ENCODE results near the gene DIMT1.

DIMT1 gene

DNA sequence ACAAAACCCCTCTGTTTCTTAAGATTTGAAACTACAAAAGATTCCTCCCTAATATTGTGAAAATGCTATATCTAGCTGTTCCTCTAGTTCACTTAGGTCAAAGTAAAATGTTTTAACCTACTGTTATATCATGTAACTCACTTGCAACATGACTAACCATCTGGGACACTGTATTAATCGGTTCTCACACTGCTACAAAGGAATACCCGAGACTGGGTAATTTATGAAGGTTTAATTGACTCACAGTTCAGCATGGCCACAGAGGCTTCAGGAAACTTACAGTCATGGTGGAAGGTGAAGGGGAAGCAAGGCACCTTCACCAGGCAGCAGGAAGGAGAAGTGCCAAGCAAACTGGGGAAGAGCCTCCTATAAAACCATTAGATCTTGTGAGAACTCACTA lies 34.7 kb downstream of the DIMT1 start:
- DNase-seq, result peak in 1 of 2 donors; percentile 3

GRCh38 chr5:62362701-62363100 lies 41.0 kb downstream of the DIMT1 start:
- no peak for DNase-seq

GRCh38 chr5:62354028-62354874 lies 49.5 kb downstream of the DIMT1 start:
- peak; percentile 32 to 71 for DNase-seq

- no peak for DNase-seq
Measured at GRCh38 chr5:62348723-62349481, 54.8 kb downstream of the DIMT1 start.

- no peak for DNase-seq
Measured at GRCh38 chr5:62347928-62348327, 55.8 kb downstream of the DIMT1 start.

DNA sequence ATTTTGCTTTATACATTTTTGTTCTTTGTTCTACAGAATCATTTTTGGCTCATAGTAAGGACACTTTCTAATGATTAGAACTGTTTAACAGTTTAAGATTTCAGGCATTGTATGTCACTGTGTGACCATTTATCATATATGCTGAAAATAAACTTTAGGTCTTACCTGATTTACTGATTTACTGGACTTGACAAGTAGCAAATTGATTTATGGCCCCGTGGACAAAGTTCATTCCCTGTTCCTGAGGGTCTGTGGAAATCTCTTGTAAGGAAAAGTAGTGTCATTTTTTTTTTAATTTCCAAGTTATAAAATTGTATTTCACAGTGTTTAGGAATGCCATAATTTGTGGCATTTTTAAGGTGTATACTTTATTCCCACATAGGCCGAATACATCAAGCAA lies 57.0 kb downstream of the DIMT1 start:
- no peak for DNase-seq

GRCh38 chr5:62343428-62343827 lies 60.3 kb downstream of the DIMT1 start:
- no peak for DNase-seq

- DNase-seq, result no peak
Measured at GRCh38 chr5:62342476-62342837, 61.2 kb downstream of the DIMT1 start.

GRCh38 chr5:62341783-62342475 lies 61.8 kb downstream of the DIMT1 start:
- DNase-seq, result no peak

GRCh38 chr5:62340979-62341378 lies 62.7 kb downstream of the DIMT1 start:
- no peak for DNase-seq

DNA sequence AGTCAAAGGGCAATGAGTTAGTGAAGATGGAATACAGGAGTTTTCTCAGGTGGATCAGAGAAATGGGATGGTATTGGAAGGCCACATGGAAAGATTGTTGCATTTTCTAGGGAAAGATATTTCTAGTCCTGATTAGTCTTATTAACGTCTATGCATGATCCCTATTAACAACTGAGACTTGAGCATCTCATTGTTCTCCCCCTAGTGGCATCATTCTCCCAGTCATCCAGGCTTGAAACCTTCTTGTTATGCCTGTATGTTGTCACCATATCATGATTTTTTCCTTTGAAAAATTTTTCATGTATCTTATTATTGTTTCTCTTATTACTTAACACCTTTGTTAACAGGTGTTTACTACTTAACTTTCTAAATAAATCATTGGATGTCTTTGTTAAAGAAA lies 63.3 kb downstream of the DIMT1 start:
- DNase-seq, result peak; percentile 32 to 65

Measured in inflammatory macrophage treated with lipopolysaccharide for 1 hour (primary cell).